ENCODE measurements around the gene ARFGEF3.

ARFGEF3 gene

DNA sequence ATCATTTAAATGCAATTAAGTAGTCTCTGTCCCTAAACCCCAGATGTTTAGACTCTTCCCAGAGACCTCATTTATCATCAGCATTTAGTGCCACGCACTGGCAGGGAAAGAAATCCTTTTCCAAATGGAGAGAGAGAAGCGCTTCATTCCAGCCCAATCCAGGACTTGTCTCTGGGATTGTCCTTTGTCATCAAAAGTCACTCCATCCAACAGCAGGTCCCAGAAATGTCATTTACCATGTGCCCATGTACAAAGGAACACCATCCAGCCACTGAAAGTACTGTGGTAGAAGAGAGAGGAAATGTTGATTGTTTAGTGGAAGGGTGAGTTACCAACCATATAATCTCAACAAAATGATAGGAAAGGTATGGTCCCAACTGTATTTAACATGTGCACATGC is 149.1 kb downstream of the ARFGEF3 start (continued):
- TF ChIP-seq, protein P1, sequence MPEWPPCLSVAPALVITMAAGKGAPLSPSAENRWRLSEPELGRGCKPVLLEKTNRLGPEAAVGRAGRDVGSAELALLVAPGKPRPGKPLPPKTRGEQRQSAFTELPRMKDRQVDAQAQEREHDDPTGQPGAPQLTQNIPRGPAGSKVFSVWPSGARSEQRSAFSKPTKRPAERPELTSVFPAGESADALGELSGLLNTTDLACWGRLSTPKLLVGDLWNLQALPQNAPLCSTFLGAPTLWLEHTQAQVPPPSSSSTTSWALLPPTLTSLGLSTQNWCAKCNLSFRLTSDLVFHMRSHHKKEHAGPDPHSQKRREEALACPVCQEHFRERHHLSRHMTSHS (tag by site-specific recombination; IDR thresholded peaks at IDR 0.05) = no peak

DNA sequence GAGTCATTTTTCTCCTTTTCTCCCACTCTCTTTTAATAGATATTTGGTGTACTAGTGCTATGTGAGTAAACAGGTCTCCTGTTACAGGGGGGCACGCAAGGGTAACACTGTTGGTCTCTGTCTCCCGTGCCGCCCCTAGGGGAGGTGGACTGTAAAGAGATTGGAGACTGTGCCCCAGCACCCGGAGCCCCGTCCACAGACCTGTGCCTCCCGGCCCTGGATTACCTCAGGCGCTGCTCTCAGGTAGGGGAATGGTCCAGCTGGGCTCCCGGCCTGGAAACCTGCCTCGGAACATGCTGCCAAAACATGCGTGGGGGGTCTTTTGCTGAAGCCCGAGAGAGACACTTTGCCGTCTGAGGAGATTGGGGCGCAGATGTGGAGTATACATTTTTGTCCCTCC is 149.5 kb downstream of the ARFGEF3 start:
- Histone ChIP-seq H3K4me1 (ENCODE audit: control insufficient read depth, insufficient read depth, low read length) (peaks cover 18% of the 10 kb centered on the region), H3K9me3 (ENCODE audit: control insufficient read depth, insufficient read depth, low read depth, low read length) (no peaks in the 10 kb centered on the region), H3K4me3 (ENCODE audit: low read depth, low read length) (no peak overlapping the region), H3K36me3 (ENCODE audit: control insufficient read depth in 2 of 2, insufficient read depth in 1 of 2, low read length in 2 of 2) (peaks cover 0 to 14% of the 10 kb centered on the region in 2 experiments; a peak in 2 of 3 replicates), H3K27ac (ENCODE audit: extremely low read depth, low read depth, low read length) (no peak overlapping the region)
- CTCF ChIA-PET = no interaction called here
- TF ChIP-seq ZNF335 (tag by site-specific recombination; conservative IDR thresholded peaks at IDR 0.05) (no peak), GLIS1 (tag by site-specific recombination; IDR thresholded peaks at IDR 0.05) (no peak), ZNF791 (tag by site-specific recombination; IDR thresholded peaks at IDR 0.05) (no peak), ZNF146 (tag by site-specific recombination; IDR thresholded peaks at IDR 0.05) (no peak), ZNF792 (tag by site-specific recombination; IDR thresholded peaks at IDR 0.05) (no peak), ZNF266 (tag by site-specific recombination; IDR thresholded peaks at IDR 0.05; ENCODE audit: low read depth) (no peak), ZNF658 (tag by site-specific recombination; IDR thresholded peaks at IDR 0.05) (no peak), ZNF596 (tag by site-specific recombination; IDR thresholded peaks at IDR 0.05) (no peak), EGR2 (tag by site-specific recombination; IDR thresholded peaks at IDR 0.05; ENCODE audit: low read depth) (no peak), ZNF701 (tag by site-specific recombination; IDR thresholded peaks at IDR 0.05) (no peak), ZNF423 (tag by site-specific recombination; IDR thresholded peaks at IDR 0.05) (no peak), MEIS1 (CRISPR knock-in tag; IDR thresholded peaks at IDR 0.05; ENCODE audit: borderline replicate concordance) (no peak), ZSCAN23 (tag by site-specific recombination; IDR thresholded peaks at IDR 0.05) (no peak), GLIS2 (tag by site-specific recombination; IDR thresholded peaks at IDR 0.05) (no peak), ZNF248 (tag by site-specific recombination; IDR thresholded peaks at IDR 0.05) (no peak)
- TF ChIP-seq, protein P2, sequence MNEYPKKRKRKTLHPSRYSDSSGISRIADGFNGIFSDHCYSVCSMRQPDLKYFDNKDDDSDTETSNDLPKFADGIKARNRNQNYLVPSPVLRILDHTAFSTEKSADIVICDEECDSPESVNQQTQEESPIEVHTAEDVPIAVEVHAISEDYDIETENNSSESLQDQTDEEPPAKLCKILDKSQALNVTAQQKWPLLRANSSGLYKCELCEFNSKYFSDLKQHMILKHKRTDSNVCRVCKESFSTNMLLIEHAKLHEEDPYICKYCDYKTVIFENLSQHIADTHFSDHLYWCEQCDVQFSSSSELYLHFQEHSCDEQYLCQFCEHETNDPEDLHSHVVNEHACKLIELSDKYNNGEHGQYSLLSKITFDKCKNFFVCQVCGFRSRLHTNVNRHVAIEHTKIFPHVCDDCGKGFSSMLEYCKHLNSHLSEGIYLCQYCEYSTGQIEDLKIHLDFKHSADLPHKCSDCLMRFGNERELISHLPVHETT (tag by site-specific recombination; IDR thresholded peaks at IDR 0.05) = no peak
- TF ChIP-seq, protein P3, sequence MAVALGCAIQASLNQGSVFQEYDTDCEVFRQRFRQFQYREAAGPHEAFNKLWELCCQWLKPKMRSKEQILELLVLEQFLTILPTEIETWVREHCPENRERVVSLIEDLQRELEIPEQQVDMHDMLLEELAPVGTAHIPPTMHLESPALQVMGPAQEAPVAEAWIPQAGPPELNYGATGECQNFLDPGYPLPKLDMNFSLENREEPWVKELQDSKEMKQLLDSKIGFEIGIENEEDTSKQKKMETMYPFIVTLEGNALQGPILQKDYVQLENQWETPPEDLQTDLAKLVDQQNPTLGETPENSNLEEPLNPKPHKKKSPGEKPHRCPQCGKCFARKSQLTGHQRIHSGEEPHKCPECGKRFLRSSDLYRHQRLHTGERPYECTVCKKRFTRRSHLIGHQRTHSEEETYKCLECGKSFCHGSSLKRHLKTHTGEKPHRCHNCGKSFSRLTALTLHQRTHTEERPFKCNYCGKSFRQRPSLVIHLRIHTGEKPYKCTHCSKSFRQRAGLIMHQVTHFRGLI (tag by site-specific recombination; IDR thresholded peaks at IDR 0.05) = no peak
- TF ChIP-seq, protein P4, sequence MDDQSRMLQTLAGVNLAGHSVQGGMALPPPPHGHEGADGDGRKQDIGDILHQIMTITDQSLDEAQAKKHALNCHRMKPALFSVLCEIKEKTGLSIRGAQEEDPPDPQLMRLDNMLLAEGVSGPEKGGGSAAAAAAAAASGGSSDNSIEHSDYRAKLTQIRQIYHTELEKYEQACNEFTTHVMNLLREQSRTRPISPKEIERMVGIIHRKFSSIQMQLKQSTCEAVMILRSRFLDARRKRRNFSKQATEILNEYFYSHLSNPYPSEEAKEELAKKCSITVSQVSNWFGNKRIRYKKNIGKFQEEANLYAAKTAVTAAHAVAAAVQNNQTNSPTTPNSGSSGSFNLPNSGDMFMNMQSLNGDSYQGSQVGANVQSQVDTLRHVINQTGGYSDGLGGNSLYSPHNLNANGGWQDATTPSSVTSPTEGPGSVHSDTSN (CRISPR knock-in tag; IDR thresholded peaks at IDR 0.05) = no peak
- TF ChIP-seq, protein P5, sequence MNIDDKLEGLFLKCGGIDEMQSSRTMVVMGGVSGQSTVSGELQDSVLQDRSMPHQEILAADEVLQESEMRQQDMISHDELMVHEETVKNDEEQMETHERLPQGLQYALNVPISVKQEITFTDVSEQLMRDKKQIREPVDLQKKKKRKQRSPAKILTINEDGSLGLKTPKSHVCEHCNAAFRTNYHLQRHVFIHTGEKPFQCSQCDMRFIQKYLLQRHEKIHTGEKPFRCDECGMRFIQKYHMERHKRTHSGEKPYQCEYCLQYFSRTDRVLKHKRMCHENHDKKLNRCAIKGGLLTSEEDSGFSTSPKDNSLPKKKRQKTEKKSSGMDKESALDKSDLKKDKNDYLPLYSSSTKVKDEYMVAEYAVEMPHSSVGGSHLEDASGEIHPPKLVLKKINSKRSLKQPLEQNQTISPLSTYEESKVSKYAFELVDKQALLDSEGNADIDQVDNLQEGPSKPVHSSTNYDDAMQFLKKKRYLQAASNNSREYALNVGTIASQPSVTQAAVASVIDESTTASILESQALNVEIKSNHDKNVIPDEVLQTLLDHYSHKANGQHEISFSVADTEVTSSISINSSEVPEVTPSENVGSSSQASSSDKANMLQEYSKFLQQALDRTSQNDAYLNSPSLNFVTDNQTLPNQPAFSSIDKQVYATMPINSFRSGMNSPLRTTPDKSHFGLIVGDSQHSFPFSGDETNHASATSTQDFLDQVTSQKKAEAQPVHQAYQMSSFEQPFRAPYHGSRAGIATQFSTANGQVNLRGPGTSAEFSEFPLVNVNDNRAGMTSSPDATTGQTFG (tag by site-specific recombination; IDR thresholded peaks at IDR 0.05; ENCODE audit: borderline replicate concordance) = no peak
- TF ChIP-seq, protein P6, sequence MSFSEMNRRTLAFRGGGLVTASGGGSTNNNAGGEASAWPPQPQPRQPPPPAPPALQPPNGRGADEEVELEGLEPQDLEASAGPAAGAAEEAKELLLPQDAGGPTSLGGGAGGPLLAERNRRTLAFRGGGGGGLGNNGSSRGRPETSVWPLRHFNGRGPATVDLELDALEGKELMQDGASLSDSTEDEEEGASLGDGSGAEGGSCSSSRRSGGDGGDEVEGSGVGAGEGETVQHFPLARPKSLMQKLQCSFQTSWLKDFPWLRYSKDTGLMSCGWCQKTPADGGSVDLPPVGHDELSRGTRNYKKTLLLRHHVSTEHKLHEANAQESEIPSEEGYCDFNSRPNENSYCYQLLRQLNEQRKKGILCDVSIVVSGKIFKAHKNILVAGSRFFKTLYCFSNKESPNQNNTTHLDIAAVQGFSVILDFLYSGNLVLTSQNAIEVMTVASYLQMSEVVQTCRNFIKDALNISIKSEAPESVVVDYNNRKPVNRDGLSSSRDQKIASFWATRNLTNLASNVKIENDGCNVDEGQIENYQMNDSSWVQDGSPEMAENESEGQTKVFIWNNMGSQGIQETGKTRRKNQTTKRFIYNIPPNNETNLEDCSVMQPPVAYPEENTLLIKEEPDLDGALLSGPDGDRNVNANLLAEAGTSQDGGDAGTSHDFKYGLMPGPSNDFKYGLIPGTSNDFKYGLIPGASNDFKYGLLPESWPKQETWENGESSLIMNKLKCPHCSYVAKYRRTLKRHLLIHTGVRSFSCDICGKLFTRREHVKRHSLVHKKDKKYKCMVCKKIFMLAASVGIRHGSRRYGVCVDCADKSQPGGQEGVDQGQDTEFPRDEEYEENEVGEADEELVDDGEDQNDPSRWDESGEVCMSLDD (tag by site-specific recombination; IDR thresholded peaks at IDR 0.05) = no peak
- POLR2A ChIA-PET = no interaction called here
